Upper lobe of left lung (tissue), 6 donors: Measurements from ENCODE around the gene CAPSL. TPM values are rescaled to one million over a fixed set of nuclear protein-coding genes. Genes with fewer than 3 reads are reported as not detected.

Experiments
- ATAC-seq, 2 donors: fragments of 200-7000 bp; cut with Tn5 transposase; one replicate each; pipeline ENCODE4 v1.9.1; 2022; ENCODE audit warnings: mild to moderate bottlenecking in 2 of 2, moderate library complexity in 2 of 2; ENCODE audit not compliant: low FRiP score in 2 of 2
- DNase-seq, 2 donors: peaks; one replicate each; pipeline ENCODE4 v3.0.0-alpha.2; 2019 to 2020
- H3K27ac ChIP-seq, 4 donors: fragments of 200-600 bp; sonication (generic); one replicate each; pipeline ENCODE4 v1.5.1; 2016 to 2019
- H3K27me3 ChIP-seq, 4 donors: fragments of 200-600 bp; sonication (generic); one replicate each; pipeline ENCODE4 v1.5.1; 2017 to 2019
- H3K36me3 ChIP-seq, 4 donors: fragments of 200-600 bp; sonication (generic); one replicate each; pipeline ENCODE4 v1.5.1; 2016 to 2019
- H3K4me1 ChIP-seq, 4 donors: fragments of 200-600 bp; sonication (generic); one replicate each; pipeline ENCODE4 v1.5.1; 2018 to 2019
- H3K4me3 ChIP-seq, 4 donors: fragments of 200-600 bp; sonication (generic); one replicate each; pipeline ENCODE4 v1.5.1; 2017 to 2019; ENCODE audit warnings: mild to moderate bottlenecking in 2 of 4, moderate library complexity in 1 of 4
- H3K9me3 ChIP-seq, 4 donors: fragments of 200-600 bp; sonication (generic); one replicate each; pipeline ENCODE4 v1.5.1; 2018 to 2019
- EP300 ChIP-seq, 4 donors: sonication (generic); formaldehyde crosslinking; IDR thresholded peaks; one replicate each; pipeline ENCODE4 v1.5.1; 2017; ENCODE audit warnings: antibody characterized with exemption in 4 of 4, control low read depth in 2 of 4
- POLR2A ChIP-seq, 4 donors: fragments of 450-650 bp; IDR thresholded peaks; one replicate each; pipeline ENCODE4 v1.5.1; 2016 to 2017; ENCODE audit warnings: antibody characterized with exemption in 4 of 4, mild to moderate bottlenecking in 2 of 4
- POLR2AphosphoS5 ChIP-seq, 2 donors: sonication (generic); formaldehyde crosslinking; IDR thresholded peaks; one replicate each; pipeline ENCODE4 v1.5.1; 2017; ENCODE audit warnings: antibody characterized with exemption in 2 of 2
- WGBS, 2 donors: methylation state at CpG; one replicate each; pipeline ENCODE4 v1.1.5; 2017 to 2018; 5-methylcytosine and 5-hydroxymethylcytosine counted together
- total RNA-seq, 6 donors: library from RNA; depleted of rRNA in 4 of 6; stranded (reverse); fragments of >200 nt in 4 of 6; gene quantifications; one replicate each; pipeline versions ENCODE4 v1.1.0 to v1.2.1, GENCODE V29; 2016 to 2021
- TF ChIP-seq, protein P1 (sequence below), 6 experiments: fragments of 450-650 bp in 4 of 6; fragments of 200-600 bp in 2 of 6; sonication (generic) in 2 of 6; IDR thresholded peaks; one replicate each; pipeline ENCODE4 v1.5.1; 2016 to 2019; ENCODE audit warnings: antibody characterized with exemption in 6 of 6
- donor health status: DM: no; HTN: no; CAD: no; lungs with moderate emphysema.
- donor health status: DM: no; HTN: yes; CAD: no; lungs with severe emphysema.

CAPSL gene
- total RNA-seq, 6 donors from 2014 or later: 5.0 to 35.9 (median 7.5) TPM; not detected in 2

DNA sequence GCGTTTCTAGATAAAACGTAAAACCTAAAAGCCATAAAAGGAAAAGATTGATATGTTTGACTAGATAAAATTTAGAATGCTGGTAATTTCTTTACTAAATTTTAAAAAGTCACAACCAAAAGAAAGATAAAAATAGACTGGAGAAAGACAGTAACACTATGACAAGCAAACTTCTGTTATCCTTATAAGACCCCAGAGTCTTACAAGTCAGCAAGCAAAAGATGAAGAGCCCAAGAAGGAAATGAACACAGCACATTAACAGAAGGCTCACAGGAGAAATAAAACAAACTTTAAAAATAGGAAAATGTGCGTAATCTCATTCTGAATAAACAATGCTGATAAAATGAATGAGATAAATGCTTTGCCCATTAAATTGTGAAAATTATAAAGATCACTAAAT, 52.0 kb downstream of the CAPSL start:
- H3K4me3 ChIP-seq: no peak overlapping the region
- TF ChIP-seq, protein P1, sequence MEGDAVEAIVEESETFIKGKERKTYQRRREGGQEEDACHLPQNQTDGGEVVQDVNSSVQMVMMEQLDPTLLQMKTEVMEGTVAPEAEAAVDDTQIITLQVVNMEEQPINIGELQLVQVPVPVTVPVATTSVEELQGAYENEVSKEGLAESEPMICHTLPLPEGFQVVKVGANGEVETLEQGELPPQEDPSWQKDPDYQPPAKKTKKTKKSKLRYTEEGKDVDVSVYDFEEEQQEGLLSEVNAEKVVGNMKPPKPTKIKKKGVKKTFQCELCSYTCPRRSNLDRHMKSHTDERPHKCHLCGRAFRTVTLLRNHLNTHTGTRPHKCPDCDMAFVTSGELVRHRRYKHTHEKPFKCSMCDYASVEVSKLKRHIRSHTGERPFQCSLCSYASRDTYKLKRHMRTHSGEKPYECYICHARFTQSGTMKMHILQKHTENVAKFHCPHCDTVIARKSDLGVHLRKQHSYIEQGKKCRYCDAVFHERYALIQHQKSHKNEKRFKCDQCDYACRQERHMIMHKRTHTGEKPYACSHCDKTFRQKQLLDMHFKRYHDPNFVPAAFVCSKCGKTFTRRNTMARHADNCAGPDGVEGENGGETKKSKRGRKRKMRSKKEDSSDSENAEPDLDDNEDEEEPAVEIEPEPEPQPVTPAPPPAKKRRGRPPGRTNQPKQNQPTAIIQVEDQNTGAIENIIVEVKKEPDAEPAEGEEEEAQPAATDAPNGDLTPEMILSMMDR (IDR thresholded peaks at IDR 0.05): no peak
- TF ChIP-seq POLR2AphosphoS5 (IDR thresholded peaks at IDR 0.05) (no peak), EP300 (IDR thresholded peaks at IDR 0.05) (no peak), POLR2A (IDR thresholded peaks at IDR 0.05) (no peak)
- H3K9me3 ChIP-seq: no peaks in the 10 kb centered on the region
- 79% methylated on average over 3 of the region's 3 CpGs for WGBS, 2 donors
- no peaks in the 10 kb centered on the region for H3K27me3 ChIP-seq
- peaks cover 0 to 5% (median 2%) of the 10 kb centered on the region in 4 donors for H3K4me1 ChIP-seq
- no peak overlapping the region for H3K27ac ChIP-seq
- ATAC-seq (no peak), DNase-seq (no peak)
- no peaks in the 10 kb centered on the region for H3K36me3 ChIP-seq

GRCh38 chr5:35884773-35885172, 53.6 kb downstream of the CAPSL start:
- ATAC-seq (no peak), DNase-seq (no peak)
- Histone ChIP-seq H3K4me1 (peaks cover 0 to 5% (median 2%) of the 10 kb centered on the region in 4 donors), H3K4me3 (no peak overlapping the region), H3K9me3 (no peaks in the 10 kb centered on the region), H3K36me3 (no peaks in the 10 kb centered on the region), H3K27ac (no peak overlapping the region), H3K27me3 (no peaks in the 10 kb centered on the region)
- TF ChIP-seq POLR2AphosphoS5 (IDR thresholded peaks at IDR 0.05) (no peak), POLR2A (IDR thresholded peaks at IDR 0.05) (no peak), EP300 (IDR thresholded peaks at IDR 0.05) (no peak)
- TF ChIP-seq, protein P1 (IDR thresholded peaks at IDR 0.05): no peak

DNA sequence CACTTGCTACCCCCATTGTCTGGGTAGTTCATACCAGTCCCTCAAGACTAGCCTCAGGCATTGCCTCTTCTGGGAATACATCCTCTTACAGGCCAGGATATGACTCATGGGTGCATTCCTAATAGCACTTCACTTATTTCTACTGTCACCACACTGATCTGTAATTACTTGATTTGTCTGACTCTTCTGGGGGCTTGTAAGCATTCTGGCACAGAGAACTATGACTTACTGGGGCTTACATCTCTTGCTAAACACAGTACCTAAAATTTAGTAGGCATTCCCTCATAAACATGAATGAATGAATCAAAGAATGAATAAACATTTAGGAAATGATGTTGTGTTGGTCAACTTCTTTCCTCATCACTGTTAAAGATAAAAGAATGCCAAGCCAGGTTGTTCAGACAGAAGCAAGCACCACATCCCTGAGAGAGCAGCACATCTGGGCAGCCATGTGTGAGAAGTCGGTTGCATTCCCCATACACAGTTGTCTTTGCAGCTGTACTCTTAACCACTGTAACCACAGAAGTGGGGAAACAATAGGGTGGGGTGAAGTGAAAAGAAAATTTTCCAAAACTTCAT, 54.1 kb downstream of the CAPSL start:
- WGBS, 2 donors: 73 to 75% methylated on average over 1 of the region's 1 CpG
- no peak overlapping the region for H3K4me3 ChIP-seq
- no peaks in the 10 kb centered on the region for H3K27me3 ChIP-seq
- ATAC-seq (peak; percentile 51 to 58), DNase-seq (no peak)
- TF ChIP-seq EP300 (IDR thresholded peaks at IDR 0.05): no peak
- TF ChIP-seq POLR2AphosphoS5 (IDR thresholded peaks at IDR 0.05): no peak
- TF ChIP-seq, protein P1 (IDR thresholded peaks at IDR 0.05): no peak
- no peak for TF ChIP-seq POLR2A (IDR thresholded peaks at IDR 0.05)
- peaks cover 0 to 5% (median 2%) of the 10 kb centered on the region in 4 donors for H3K4me1 ChIP-seq
- H3K27ac ChIP-seq: no peak overlapping the region
- no peaks in the 10 kb centered on the region for H3K36me3 ChIP-seq
- no peaks in the 10 kb centered on the region for H3K9me3 ChIP-seq

DNA sequence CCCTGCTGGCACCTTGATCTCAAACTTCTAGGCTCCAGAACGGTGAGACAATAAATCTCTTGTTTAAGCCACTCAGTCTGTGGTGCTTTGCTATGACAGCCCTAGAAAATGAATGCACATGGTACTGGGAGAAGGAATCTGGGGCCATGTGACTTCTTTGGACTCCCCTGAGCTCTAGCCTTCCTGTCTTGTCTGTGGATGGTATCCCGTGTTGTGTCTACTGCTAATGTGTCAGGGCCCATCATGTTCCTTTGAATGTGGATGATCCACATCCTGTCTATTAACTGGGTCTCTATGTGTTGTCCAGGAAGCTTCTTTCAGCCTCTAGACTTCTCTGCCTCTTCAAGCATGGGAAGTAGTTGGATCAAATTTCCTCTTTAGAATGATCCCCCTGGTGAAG, 56.7 kb downstream of the CAPSL start:
- H3K4me3 ChIP-seq: no peak overlapping the region
- no peak for TF ChIP-seq EP300 (IDR thresholded peaks at IDR 0.05)
- TF ChIP-seq POLR2AphosphoS5 (IDR thresholded peaks at IDR 0.05): no peak
- peak overlapping the region in 1 of 4 donors; percentile 35 for H3K27ac ChIP-seq
- 38 to 71% methylated on average over 1 to 2 of the region's 2 CpGs for WGBS, 2 donors
- no peaks in the 10 kb centered on the region for H3K9me3 ChIP-seq
- DNase-seq: no peak
- peaks cover 0 to 8% (median 0%) of the 10 kb centered on the region in 4 donors for H3K36me3 ChIP-seq
- peaks cover 0 to 5% (median 2%) of the 10 kb centered on the region in 4 donors for H3K4me1 ChIP-seq
- H3K27me3 ChIP-seq: no peaks in the 10 kb centered on the region
- no peak for ATAC-seq

- no peak overlapping the region for H3K27ac ChIP-seq
- ATAC-seq (no peak), DNase-seq (no peak)
- no peak for TF ChIP-seq EP300 (IDR thresholded peaks at IDR 0.05)
- no peak for TF ChIP-seq POLR2AphosphoS5 (IDR thresholded peaks at IDR 0.05)
- TF ChIP-seq POLR2A (IDR thresholded peaks at IDR 0.05): no peak
- TF ChIP-seq, protein P1 (IDR thresholded peaks at IDR 0.05): no peak
- H3K4me3 ChIP-seq: no peak overlapping the region
- no peaks in the 10 kb centered on the region for H3K27me3 ChIP-seq
- H3K9me3 ChIP-seq: no peaks in the 10 kb centered on the region
- H3K36me3 ChIP-seq: peaks cover 0 to 24% (median 1%) of the 10 kb centered on the region in 4 donors
- WGBS, 2 donors: 71 to 80% methylated on average over 1 of the region's 1 CpG
- H3K4me1 ChIP-seq: peaks cover 0 to 10% (median 4%) of the 10 kb centered on the region in 4 donors
These were observed 58.3 kb downstream of the CAPSL start for GRCh38 chr5:35880156-35880555.
